NCI-H345 (cell line): ENCODE results near the gene GLCE.
"Not testable (repeated sequence)": the region's sequence is repeated elsewhere in the genome, so short reads cannot be mapped to it uniquely, and the experiment has no call there.

Experiments used
- DNase-seq: peaks from one replicate; lab custom pipeline; 2025; lab: John Stamatoyannopoulos, UW

GLCE gene

DNA sequence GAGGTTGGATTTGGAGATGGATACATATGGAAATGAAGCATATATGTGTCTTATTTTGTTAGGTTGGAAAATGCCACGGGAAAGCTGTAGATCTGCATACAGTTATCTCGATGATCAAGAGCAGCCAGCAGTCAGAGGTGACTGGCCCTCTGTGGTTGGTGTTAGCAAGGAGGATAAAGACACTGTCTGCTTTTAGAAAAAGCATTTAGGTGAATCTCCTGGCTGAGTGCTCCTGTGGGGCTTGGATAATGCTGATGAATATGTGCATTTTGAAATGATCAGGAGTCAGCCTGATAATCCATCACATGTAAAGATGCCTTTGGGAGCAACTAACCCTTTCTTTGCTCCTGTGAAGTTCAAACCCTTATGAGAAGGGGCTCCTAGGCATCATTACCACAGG is 24.9 kb upstream of the GLCE start:
- DNase-seq = no peak

- DNase-seq = no peak
Observed at GRCh38 chr15:69138963-69139362, 21.5 kb upstream of the GLCE start.

- no peak for DNase-seq
Observed at GRCh38 chr15:69140306-69140705, 20.1 kb upstream of the GLCE start.

- DNase-seq = no peak
Observed at GRCh38 chr15:69141286-69141701, 19.1 kb upstream of the GLCE start.

GRCh38 chr15:69141833-69142232 is 18.6 kb upstream of the GLCE start:
- DNase-seq = no peak

- no peak for DNase-seq
Observed at GRCh38 chr15:69143756-69144436, 16.5 kb upstream of the GLCE start.

DNA sequence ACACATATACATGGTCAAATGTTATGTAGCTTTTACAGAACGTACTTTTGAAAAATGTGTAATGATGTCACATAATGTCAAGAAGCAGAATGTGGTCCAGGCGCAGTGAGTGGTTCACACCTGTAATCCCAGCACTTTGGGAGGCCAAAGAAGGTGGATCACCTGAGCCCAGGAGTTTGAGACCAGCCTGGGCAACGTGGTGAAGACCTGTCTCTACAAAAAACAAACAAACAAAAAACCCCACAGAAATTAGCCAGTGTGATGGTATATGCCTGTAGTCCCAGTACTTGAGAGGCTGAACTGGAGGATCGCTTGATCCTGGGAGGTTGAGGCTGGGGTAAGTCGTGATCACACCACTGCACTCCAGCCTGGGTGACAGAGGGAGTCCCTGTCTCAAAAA is 15.9 kb upstream of the GLCE start:
- no peak for DNase-seq

- no peak for DNase-seq
Observed at GRCh38 chr15:69145149-69145693, 15.2 kb upstream of the GLCE start.

DNA sequence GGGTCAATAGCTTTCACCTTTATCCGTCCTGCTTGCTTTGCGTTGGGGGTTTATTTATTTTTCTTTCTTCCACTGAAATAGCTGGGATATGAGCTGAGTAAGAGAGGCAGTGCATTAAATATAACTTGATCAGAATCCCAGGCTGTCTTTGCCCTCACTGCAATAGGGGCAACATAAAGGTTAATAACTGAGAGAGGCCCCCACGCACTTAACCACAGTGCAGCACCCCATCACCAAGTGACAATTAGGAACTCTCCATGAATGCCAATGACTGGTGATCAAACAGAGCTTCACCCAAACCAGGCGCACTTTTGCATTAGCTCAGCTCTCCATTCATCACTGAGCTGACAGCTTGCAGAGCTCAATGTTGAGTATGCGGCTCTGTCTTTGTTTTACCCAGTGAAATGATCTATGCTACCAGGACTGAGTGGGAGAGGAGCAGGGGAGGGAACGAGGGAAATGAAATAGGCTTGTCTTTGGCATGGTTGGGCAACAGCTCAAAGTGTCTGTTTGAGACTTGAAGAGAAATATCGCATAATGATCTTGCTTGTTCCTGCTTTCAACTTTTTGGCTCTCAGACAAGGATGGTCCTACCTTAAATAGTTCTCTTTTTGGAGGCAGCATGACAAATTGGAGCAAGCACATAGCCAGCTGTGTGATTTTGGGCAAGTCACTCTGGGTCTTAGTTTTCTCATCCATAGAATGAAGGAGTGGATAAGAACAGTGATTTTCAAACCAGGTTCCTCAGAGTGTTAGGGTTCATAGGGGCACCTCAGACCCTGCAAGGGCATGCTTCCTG is 14.5 kb upstream of the GLCE start:
- DNase-seq = peak; percentile 11

GRCh38 chr15:69146724-69147435 is 13.6 kb upstream of the GLCE start:
- DNase-seq = no peak

GRCh38 chr15:69148465-69148864 is 12.0 kb upstream of the GLCE start:
- no peak for DNase-seq

DNA sequence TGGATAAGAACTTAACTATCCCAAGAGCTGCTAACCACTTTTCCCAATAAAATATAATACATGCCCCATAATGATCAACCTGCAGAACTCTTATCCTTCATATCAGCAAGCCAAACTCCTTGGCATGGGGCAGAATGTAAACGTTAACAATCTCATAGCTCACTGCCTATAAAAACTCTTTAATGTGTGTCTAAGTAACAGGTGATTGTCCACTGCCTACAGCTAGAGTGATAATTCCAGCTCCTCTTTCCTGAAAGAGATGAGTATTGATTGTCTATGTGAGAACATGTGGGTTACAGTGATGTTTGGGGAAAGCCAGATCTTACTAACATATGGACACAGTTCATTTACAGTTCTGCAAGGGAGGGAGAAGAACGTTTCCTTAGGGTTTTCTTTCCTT is 11.3 kb upstream of the GLCE start:
- DNase-seq = no peak

DNA sequence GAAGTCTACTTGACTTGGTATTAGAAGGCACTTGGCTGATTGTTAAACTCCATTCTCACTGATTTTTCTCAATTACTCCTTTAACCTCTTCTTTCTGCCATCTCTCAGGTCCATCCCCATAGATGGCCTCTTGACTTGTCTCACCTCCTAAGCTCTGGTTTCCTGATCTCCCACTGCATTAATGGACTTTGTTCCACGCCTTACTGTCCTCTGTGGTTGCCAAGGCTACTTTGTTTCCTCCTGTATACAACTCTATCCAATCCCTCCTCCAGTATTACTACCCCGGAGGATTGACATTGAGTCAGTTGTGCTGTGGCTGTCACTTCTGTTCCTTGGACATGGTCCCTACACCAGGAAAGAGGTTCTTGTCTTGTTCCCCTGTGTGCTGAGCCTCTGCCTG is 10.6 kb upstream of the GLCE start:
- DNase-seq = no peak

DNA sequence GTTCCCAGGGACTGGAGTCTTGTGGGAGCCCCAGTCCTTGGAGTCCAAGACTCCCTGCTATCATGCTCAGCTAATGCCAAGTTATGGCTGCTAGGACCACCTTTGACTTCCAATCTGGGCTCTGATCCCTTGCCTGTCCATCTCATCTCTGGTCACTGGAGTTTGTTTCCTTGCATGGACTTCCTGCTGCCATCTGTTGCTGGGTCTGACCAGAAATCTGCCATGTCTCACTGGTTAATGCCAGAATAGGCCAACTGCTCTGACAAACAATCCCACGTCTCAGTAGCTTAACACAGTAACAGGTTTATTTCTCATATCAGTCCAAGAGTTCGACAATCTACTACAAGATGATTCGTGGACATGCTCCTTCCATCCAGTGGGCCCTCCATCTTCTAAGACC is 10.1 kb upstream of the GLCE start:
- DNase-seq = no peak

- no peak for DNase-seq
Observed at GRCh38 chr15:69150841-69151240, 9.6 kb upstream of the GLCE start.

DNA sequence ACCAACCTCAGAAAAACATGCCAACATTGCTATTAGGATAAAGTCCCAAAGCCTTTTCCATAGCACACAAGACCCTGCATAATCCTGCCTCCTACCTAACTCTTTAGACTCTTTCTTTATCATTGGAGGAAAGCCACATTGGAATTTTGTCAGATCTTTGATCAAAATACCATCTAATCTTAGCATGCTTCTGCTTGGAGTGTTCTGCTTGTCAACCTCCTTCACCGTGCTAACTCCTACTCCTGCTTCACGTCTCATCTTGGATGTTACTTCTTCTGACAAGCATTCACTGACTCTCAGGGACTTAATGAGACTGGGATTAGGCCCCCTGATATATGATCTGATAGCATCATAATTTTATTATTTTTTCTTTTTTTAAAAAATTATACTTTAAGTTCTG is 7.4 kb upstream of the GLCE start:
- no peak for DNase-seq

DNA sequence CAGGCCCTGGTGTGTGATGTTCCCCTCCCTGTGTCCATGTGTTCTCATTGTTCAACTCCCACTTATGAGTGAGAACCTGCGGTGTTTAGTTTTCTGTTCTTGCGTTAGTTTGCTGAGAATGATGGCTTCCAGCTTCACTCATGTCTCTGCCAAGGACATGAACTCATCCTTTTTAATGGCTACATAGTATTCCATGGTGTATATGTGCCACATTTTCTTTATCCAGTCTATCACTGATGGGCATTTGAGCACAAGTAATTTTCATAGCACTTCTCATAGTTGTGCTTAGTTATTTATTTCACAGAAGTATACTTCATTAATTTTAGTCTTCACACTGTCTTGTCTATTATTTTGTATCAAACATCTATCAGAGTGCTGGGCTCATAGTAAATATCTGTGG is 6.8 kb upstream of the GLCE start:
- DNase-seq = not testable (repeated sequence)

DNA sequence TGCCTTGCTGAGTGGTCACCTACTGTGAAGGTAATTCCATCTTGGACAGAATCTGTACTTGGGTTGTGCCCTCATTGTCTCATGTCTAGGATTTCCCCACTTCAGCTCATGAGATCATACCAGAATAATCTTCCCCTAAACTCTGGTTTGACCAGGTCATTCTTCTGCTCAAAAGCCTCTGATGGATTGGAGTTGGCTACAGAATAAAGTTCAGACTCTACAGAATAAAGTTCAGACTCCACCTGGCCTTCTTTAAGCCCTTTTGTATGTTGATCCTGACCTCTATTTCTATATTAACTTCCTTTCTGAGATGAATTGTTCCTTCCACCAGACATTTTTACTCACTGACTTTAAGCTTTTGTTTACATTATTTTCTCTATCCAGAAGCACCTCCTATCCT is 6.4 kb upstream of the GLCE start:
- no peak for DNase-seq

DNA sequence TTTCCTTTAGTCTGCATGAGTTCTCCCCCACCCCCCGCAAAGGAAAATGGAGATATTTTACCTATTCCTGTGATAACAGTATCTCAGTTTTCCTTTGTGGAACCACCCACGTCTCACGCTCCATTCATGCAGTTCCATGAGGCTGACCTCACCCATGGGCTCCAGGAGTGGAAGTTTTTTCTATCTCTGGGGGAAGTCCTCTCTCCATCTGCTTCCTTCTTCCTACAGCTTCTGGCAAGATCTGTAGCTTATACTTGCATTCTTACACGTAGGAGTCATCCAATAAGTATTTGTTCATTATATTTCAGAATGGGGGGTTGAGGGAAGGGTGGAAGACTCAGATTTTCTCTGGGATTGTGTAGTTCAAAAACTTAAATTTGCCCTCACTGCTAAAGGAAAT is 5.8 kb upstream of the GLCE start:
- no peak for DNase-seq

GRCh38 chr15:69156736-69157381 is 3.6 kb upstream of the GLCE start:
- DNase-seq = no peak

DNA sequence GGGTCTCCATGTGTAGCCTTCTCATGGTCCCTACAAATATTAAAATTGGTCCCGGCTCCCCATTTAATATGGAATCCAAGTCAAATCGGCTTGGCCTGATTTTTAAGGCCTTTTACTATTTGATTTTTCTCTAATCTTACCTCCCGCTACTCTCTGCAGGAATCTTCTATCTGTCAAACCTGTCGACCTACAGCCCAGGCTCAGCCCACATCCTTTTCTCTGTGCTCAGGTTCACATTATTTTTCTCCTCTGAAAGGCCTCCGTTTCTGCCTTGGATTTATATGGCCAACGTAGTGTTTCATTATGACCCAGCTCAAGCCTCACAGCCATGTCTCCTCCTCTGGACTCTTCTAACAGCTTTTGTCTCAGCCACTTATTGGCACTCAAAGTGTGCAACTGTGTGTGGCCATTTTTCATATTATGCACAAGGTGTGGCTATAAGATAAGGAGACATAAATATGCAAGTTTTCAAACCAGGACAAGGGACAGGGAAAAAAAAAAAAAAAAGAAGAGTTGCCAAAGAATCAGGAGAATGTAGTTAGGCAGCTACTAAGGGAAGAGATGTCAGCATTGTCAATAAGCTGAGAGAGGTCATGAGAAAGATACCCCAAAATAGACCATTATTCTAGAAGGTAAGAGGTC is 2.1 kb upstream of the GLCE start:
- no peak for DNase-seq

DNA sequence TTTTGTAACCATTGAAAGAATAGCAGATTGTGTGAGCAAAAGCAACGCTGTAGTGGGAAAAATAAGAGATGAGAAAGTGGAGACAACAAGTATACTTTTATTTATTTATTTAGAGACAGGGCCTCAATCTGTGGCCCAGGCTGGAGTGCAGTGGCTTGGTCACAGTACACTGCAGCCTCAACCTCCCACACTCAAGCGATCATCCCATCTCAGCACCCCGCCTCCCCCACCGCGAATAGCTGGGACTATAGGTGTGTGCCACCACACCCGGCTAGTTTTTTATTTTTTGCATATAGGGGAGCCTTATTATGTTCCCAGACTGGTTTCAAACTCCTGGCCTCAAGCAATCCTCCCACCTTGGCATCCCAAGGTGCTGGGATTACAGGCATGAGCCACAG is 1.6 kb upstream of the GLCE start:
- no peak for DNase-seq
